Gastrocnemius medialis (tissue), 4 donors: ENCODE measurements around the gene PRND. TPM values are rescaled to one million over a fixed set of nuclear protein-coding genes. Genes with fewer than 3 reads are reported as not detected.

Source experiments
- ATAC-seq, 2 donors: fragments of 150-250 bp; one replicate each; pipeline ENCODE4 v1.9.1; 2016
- DNase-seq, 2 donors: peaks; one replicate each; pipeline ENCODE4 v3.0.0-alpha.2; 2019
- H3K27ac ChIP-seq, 4 donors: fragments of 200-600 bp; sonication (generic); 1 replicate in 1 of 4; 2 replicates in 3 of 4; pipeline ENCODE4 v1.5.1; 2016 to 2018; ENCODE audit warnings: mild to moderate bottlenecking in 2 of 4, moderate library complexity in 1 of 4
- H3K27me3 ChIP-seq, 3 donors: fragments of 200-600 bp; sonication (generic) in 2 of 3; 1 replicate in 1 of 3; 2 replicates in 2 of 3; pipeline versions ENCODE4 v1.5.1 to v1.6.0; 2016 to 2019; ENCODE audit warnings: mild to moderate bottlenecking in 1 of 3, moderate library complexity in 1 of 3
- H3K36me3 ChIP-seq, 2 donors: fragments of 200-600 bp; sonication (generic) in 1 of 2; one replicate each; pipeline ENCODE4 v1.5.1; 2017 to 2018
- H3K4me1 ChIP-seq, 2 donors: fragments of 200-600 bp; sonication (generic) in 1 of 2; one replicate each; pipeline ENCODE4 v1.5.1; 2016 to 2017; ENCODE audit warnings: mild to moderate bottlenecking in 2 of 2
- H3K4me3 ChIP-seq, 4 donors: fragments of 200-600 bp; sonication (generic) in 3 of 4; 1 replicate in 1 of 4; 2 replicates in 3 of 4; pipeline ENCODE4 v1.5.1; 2016 to 2019; ENCODE audit warnings: mild to moderate bottlenecking in 2 of 4
- H3K9me3 ChIP-seq, 3 donors: fragments of 200-600 bp; sonication (generic) in 2 of 3; 1 replicate in 1 of 3; 2 replicates in 2 of 3; pipeline ENCODE4 v1.5.1; 2016 to 2019
- POLR2A ChIP-seq, 2 donors: fragments of 450-650 bp; IDR thresholded peaks; one replicate each; pipeline ENCODE4 v1.6.1; 2017; ENCODE audit warnings: antibody characterized with exemption in 2 of 2, mild to moderate bottlenecking in 2 of 2, moderate library complexity in 2 of 2
- in situ Hi-C, 4 donors: fragments of 200-750 bp; cut with MboI; loops; one replicate each; pipeline versions ENCODE4 v1.15.0 to v1.8.0; 2017; ENCODE audit warnings: low sequenced_read_pairs in 4 of 4
- intact Hi-C: fragments of 100-400 bp; cut with DNase I; formaldehyde crosslinking; loops from one replicate; pipeline ENCODE4 v1.15.1; 2023; ENCODE audit warnings: low total_unique reads
- total RNA-seq, 4 donors: library from RNA; depleted of rRNA; stranded (reverse); fragments of >200 nt; gene quantifications; one replicate each; pipeline versions ENCODE4 v1.1.0 to v1.2.3, GENCODE V29; 2016
- TF ChIP-seq, protein P1 (sequence below), 5 experiments: fragments of 450-650 bp in 3 of 5; fragments of 200-600 bp in 2 of 5; sonication (generic) in 2 of 5; IDR thresholded peaks in 4 of 5; conservative IDR thresholded peaks in 1 of 5; 1 replicate in 4 of 5; 2 replicates in 1 of 5; pipeline ENCODE4 v1.5.1; 2016 to 2019; ENCODE audit warnings: antibody characterized with exemption in 5 of 5, mild to moderate bottlenecking in 3 of 5, moderate library complexity in 3 of 5

The PRND gene
- total RNA-seq, 4 donors from 2014 or later: not detected

DNA sequence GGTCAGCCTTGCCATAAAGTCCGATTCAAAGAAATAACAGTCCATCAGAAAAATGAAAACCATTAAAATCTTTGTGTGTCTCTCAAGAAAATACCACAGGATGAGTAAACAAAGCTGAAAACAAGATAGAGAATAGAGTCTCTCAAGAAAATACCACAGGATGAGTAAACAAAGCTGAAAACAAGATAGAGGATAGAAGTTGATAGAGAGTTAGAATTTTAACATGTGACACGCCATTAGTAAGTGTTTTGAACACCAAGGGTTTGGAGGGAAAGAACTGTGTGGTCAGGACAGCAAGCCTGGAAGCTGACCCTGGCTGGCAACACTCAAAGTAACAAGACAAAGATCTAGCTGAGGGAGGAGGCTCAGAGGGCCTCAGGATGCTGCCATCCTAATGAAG, 43.9 kb upstream of the PRND start:
- no peak overlapping the region for H3K4me3 ChIP-seq
- intact Hi-C loops: no loop called here
- DNase-seq (no peak), ATAC-seq (no peak)
- H3K27me3 ChIP-seq: no peaks in the 10 kb centered on the region
- no peak for TF ChIP-seq POLR2A (IDR thresholded peaks at IDR 0.05)
- TF ChIP-seq, protein P1, sequence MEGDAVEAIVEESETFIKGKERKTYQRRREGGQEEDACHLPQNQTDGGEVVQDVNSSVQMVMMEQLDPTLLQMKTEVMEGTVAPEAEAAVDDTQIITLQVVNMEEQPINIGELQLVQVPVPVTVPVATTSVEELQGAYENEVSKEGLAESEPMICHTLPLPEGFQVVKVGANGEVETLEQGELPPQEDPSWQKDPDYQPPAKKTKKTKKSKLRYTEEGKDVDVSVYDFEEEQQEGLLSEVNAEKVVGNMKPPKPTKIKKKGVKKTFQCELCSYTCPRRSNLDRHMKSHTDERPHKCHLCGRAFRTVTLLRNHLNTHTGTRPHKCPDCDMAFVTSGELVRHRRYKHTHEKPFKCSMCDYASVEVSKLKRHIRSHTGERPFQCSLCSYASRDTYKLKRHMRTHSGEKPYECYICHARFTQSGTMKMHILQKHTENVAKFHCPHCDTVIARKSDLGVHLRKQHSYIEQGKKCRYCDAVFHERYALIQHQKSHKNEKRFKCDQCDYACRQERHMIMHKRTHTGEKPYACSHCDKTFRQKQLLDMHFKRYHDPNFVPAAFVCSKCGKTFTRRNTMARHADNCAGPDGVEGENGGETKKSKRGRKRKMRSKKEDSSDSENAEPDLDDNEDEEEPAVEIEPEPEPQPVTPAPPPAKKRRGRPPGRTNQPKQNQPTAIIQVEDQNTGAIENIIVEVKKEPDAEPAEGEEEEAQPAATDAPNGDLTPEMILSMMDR (IDR thresholded peaks at IDR 0.05 in 4 of 5, conservative IDR thresholded peaks at IDR 0.05 in 1 of 5): no peak
- no peaks in the 10 kb centered on the region for H3K4me1 ChIP-seq
- no peak overlapping the region for H3K27ac ChIP-seq
- H3K36me3 ChIP-seq: no peaks in the 10 kb centered on the region
- H3K9me3 ChIP-seq: no peaks in the 10 kb centered on the region
- in situ Hi-C loops: no loop called here

DNA sequence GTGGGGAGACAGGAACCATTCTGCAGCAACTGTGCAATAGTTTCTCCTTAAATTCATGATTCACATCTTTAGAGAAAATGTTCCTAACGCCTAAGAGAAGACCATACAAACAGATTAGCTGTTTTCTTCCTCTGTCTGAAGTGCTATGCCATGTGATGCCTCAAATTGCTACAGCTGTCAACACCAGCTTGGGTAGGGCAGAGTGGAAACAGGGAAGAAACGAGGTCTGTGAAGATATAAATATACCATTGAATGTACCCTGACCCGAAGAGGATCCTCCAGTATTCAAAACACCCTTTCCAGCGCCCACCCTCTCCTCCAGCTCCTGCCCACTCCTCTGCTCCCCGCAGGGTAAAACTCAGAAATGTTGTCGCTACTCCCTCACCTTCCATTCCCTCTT, 40.3 kb upstream of the PRND start:
- TF ChIP-seq, protein P1 (IDR thresholded peaks at IDR 0.05 in 4 of 5, conservative IDR thresholded peaks at IDR 0.05 in 1 of 5): no peak
- no peak for TF ChIP-seq POLR2A (IDR thresholded peaks at IDR 0.05)

DNA sequence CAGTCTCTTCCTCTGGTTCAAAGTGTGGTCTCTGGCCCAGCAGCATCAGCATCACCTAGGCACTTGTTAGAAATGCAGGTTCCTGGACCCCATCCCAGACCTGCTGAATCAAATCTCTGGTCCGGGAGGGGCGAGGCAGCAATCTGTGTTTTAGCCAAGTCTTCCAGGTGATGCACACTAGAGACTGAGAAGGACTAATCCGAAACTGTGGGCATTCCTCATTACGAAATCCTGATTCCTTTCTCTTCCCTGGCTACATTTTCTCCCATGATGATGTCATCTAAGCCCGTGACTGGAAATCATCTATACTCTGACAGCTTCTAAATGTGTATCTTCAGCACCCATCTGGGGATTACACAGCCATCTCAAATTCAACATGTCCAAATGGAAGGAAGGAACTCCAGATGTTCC, 39.7 kb upstream of the PRND start:
- H3K27me3 ChIP-seq: no peaks in the 10 kb centered on the region
- in situ Hi-C loops (no loop called here), intact Hi-C loops (no loop called here)
- DNase-seq (no peak), ATAC-seq (no peak)
- peaks cover 4 to 6% of the 10 kb centered on the region in 2 donors for H3K4me1 ChIP-seq
- TF ChIP-seq POLR2A (IDR thresholded peaks at IDR 0.05): no peak
- TF ChIP-seq, protein P1 (IDR thresholded peaks at IDR 0.05 in 4 of 5, conservative IDR thresholded peaks at IDR 0.05 in 1 of 5): no peak
- no peak overlapping the region for H3K4me3 ChIP-seq
- H3K9me3 ChIP-seq: no peaks in the 10 kb centered on the region
- no peaks in the 10 kb centered on the region for H3K36me3 ChIP-seq
- H3K27ac ChIP-seq: no peak overlapping the region

More for the DNA sequence above, 40.3 kb upstream of the PRND start:
- H3K4me3 ChIP-seq: no peak overlapping the region
- H3K27ac ChIP-seq: no peak overlapping the region
- DNase-seq (no peak), ATAC-seq (no peak)
- intact Hi-C loops (no loop called here), in situ Hi-C loops (no loop called here)
- no peaks in the 10 kb centered on the region for H3K9me3 ChIP-seq
- H3K27me3 ChIP-seq: no peaks in the 10 kb centered on the region
- H3K36me3 ChIP-seq: no peaks in the 10 kb centered on the region
- peaks cover 4 to 6% of the 10 kb centered on the region in 2 donors for H3K4me1 ChIP-seq

DNA sequence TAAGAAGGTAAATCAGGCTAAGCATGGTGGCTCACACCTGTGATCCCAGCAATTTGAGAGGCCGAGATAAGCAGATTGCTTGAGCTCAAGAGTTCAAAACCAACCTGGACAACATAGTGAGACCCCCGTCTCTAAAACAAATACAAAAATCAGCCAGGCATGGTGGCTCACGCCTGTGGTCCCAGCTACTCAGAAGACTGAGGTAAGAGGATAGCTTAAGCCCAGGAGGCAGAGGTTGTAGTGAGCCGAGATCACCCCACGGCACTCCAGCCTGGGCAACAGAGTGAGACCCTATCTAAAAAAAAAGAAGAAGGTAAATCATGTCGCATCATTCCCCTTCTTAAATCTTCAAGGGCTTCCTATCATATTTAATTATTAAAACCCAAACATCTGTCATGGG, 39.0 kb upstream of the PRND start:
- H3K27ac ChIP-seq: no peak overlapping the region
- intact Hi-C loops (no loop called here), in situ Hi-C loops (no loop called here)
- peaks cover 8 to 10% of the 10 kb centered on the region in 2 donors for H3K4me1 ChIP-seq
- H3K36me3 ChIP-seq: no peaks in the 10 kb centered on the region
- no peak for TF ChIP-seq POLR2A (IDR thresholded peaks at IDR 0.05)
- TF ChIP-seq, protein P1 (IDR thresholded peaks at IDR 0.05 in 4 of 5, conservative IDR thresholded peaks at IDR 0.05 in 1 of 5): no peak
- H3K4me3 ChIP-seq: no peak overlapping the region
- ATAC-seq (no peak), DNase-seq (no peak)
- H3K27me3 ChIP-seq: no peaks in the 10 kb centered on the region
- H3K9me3 ChIP-seq: no peaks in the 10 kb centered on the region

DNA sequence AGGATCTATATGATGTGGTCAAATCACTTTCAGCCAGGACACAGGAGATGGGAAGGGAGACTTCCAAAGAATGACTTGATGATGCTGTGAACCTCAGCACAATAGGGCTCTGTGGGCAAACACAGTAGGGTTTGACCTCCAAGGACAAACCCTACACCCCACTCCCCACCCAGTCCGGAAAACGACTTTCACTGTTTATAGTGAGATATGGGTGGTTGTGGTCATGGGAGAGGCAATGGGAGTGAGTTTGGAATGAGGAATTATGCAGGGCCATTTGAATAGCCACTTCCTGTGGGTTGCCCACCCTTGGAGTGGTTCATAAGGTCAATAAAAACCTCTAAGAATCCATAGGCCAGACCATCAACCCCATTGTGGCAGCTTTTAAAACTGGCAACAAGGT, 38.4 kb upstream of the PRND start:
- Histone ChIP-seq H3K4me1 (peaks cover 14 to 16% of the 10 kb centered on the region in 2 donors), H3K27ac (no peak overlapping the region), H3K27me3 (no peaks in the 10 kb centered on the region), H3K36me3 (no peaks in the 10 kb centered on the region), H3K9me3 (no peaks in the 10 kb centered on the region), H3K4me3 (no peak overlapping the region)
- intact Hi-C loops: no loop called here
- DNase-seq: no peak
- TF ChIP-seq POLR2A (IDR thresholded peaks at IDR 0.05): no peak
- TF ChIP-seq, protein P1 (IDR thresholded peaks at IDR 0.05 in 4 of 5, conservative IDR thresholded peaks at IDR 0.05 in 1 of 5): no peak
- no peak for ATAC-seq
- in situ Hi-C loops: no loop called here
